ENCODE results near the gene COCH. TPM values are rescaled to one million over a fixed set of nuclear protein-coding genes. Genes with fewer than 3 reads are reported as not detected.

The COCH gene
- total RNA-seq, 1 experiment from 2014 or later: 4.2 TPM

DNA sequence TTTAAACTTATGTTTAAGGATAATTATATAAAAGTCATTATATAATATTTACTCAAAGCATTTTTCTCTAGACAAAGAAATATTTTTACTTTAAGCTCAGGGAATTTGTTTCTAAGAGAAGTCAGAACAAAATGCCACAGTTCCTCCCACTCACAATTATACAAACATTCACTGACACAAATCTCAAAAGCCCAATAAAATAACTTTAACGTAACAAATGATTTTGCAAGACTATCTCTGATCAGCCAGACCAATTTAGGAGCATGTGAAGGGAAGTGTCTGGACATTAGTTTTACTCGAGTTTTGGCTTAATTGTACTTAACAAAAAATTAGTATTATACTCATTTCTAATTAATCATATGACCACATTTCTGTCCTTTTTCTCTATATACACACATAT lies 41.2 kb downstream of the COCH start:
- Histone ChIP-seq H4K20me1 (ENCODE audit: low read length) (no peaks in the 10 kb centered on the region), H2AFZ (ENCODE audit: low read length) (no peak overlapping the region), H3F3A (ENCODE audit: low read length, unreplicated experiment) (no peaks in the 10 kb centered on the region), H3K4me2 (ENCODE audit: low read length) (no peak overlapping the region), H3K4me1 (ENCODE audit: insufficient read depth, low read length) (no peaks in the 10 kb centered on the region), H3K27ac (ENCODE audit: low read length) (no peak overlapping the region), H3K9me2 (replicated peaks; ENCODE audit: low read length) (no peaks in the 10 kb centered on the region), H3K36me3 (ENCODE audit: low read depth, low read length) (peaks cover 18% of the 10 kb centered on the region), H3K4me3 (ENCODE audit: low read length) (no peak overlapping the region), H3K27me3 (ENCODE audit: low read length) (no peaks in the 10 kb centered on the region), H3K9ac (ENCODE audit: low read length) (no peak overlapping the region), H3K9me3 (ENCODE audit: low read length) (no peaks in the 10 kb centered on the region), H3K79me2 (ENCODE audit: low read length) (no peaks in the 10 kb centered on the region)
- intact Hi-C loops (cut with micrococcal nuclease): no loop called here
- DNase-seq (no peak), ATAC-seq (no peak)
- BruUV-seq (replicated peaks): no TSS peak
- ChIA-PET POLR2A (ENCODE audit: unreplicated experiment) (no interaction called here), CTCF (interaction anchor here (0.5 to 0.6 kb wide), 2 partner anchors 9 to 17 kb away, joined by 3 read pairs; no protein-coding TSS in a partner anchor)
- TF ChIP-seq, protein P1, sequence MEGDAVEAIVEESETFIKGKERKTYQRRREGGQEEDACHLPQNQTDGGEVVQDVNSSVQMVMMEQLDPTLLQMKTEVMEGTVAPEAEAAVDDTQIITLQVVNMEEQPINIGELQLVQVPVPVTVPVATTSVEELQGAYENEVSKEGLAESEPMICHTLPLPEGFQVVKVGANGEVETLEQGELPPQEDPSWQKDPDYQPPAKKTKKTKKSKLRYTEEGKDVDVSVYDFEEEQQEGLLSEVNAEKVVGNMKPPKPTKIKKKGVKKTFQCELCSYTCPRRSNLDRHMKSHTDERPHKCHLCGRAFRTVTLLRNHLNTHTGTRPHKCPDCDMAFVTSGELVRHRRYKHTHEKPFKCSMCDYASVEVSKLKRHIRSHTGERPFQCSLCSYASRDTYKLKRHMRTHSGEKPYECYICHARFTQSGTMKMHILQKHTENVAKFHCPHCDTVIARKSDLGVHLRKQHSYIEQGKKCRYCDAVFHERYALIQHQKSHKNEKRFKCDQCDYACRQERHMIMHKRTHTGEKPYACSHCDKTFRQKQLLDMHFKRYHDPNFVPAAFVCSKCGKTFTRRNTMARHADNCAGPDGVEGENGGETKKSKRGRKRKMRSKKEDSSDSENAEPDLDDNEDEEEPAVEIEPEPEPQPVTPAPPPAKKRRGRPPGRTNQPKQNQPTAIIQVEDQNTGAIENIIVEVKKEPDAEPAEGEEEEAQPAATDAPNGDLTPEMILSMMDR (conservative IDR thresholded peaks at IDR 0.05; ENCODE audit: low read depth, low read length): no peak
- no peak for TF ChIP-seq EZH2phosphoT487 (IDR thresholded peaks at IDR 0.05; ENCODE audit: borderline replicate concordance, low read length)
- no peak for TF ChIP-seq EZH2 (IDR thresholded peaks at IDR 0.05; ENCODE audit: low read length, unreplicated experiment)

DNA sequence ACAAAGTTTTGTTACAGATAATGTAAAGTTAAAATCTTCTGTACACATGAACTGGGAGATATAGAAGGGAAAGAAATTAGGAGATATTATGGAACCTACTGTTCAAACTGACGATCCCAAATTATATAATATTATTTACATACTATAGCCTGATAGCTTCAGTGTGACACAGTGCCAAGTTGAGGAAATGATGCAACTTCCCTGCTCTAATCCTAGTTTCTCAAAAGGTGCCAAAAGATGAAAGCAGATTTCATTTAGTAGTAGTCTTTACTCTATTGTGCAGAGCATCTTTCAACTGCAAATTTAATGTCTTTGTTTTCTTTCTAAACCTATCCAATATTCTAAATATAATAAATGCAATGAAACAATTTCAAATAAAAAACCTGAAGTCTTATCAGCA lies 46.9 kb downstream of the COCH start:
- intact Hi-C loops (cut with micrococcal nuclease): no loop called here
- Histone ChIP-seq H3K4me3 (ENCODE audit: low read length) (no peak overlapping the region), H3F3A (ENCODE audit: low read length, unreplicated experiment) (no peaks in the 10 kb centered on the region), H3K9me2 (replicated peaks; ENCODE audit: low read length) (no peaks in the 10 kb centered on the region), H3K27ac (ENCODE audit: low read length) (no peak overlapping the region), H3K79me2 (ENCODE audit: low read length) (no peaks in the 10 kb centered on the region), H3K4me2 (ENCODE audit: low read length) (no peak overlapping the region), H2AFZ (ENCODE audit: low read length) (no peak overlapping the region), H3K4me1 (ENCODE audit: insufficient read depth, low read length) (no peaks in the 10 kb centered on the region), H3K9ac (ENCODE audit: low read length) (no peak overlapping the region), H3K36me3 (ENCODE audit: low read depth, low read length) (peaks cover 15% of the 10 kb centered on the region), H3K27me3 (ENCODE audit: low read length) (no peaks in the 10 kb centered on the region), H4K20me1 (ENCODE audit: low read length) (no peaks in the 10 kb centered on the region), H3K9me3 (ENCODE audit: low read length) (no peaks in the 10 kb centered on the region)
- ChIA-PET POLR2A (ENCODE audit: unreplicated experiment) (no interaction called here), CTCF (no interaction called here)
- DNase-seq (no peak), ATAC-seq (no peak)
- BruUV-seq (replicated peaks): no TSS peak
- TF ChIP-seq EZH2 (IDR thresholded peaks at IDR 0.05; ENCODE audit: low read length, unreplicated experiment): no peak
- TF ChIP-seq EZH2phosphoT487 (IDR thresholded peaks at IDR 0.05; ENCODE audit: borderline replicate concordance, low read length): no peak
- TF ChIP-seq, protein P1 (conservative IDR thresholded peaks at IDR 0.05; ENCODE audit: low read depth, low read length): no peak

DNA sequence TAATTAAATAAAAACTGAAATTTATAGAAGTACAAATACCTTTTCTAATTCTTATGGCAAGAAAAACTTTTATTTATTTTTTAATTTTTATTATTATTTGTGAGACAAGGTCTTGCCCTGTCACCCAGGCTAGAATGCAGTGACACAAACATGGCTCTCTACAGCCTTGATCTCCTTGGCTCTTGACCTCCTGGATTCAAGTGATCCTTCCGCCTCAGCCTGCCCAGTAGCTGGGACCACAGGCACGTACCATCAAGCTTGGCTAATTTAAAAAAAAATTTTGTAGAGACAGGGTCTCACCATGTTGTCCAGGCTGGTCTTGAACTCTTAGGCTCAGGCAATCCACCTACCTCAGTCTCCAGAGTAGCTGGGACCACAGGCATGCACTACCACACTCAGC lies 47.4 kb downstream of the COCH start:
- Histone ChIP-seq H3K27ac (ENCODE audit: low read length) (no peak overlapping the region), H3K4me3 (ENCODE audit: low read length) (no peak overlapping the region), H3K4me2 (ENCODE audit: low read length) (no peak overlapping the region), H2AFZ (ENCODE audit: low read length) (no peak overlapping the region), H4K20me1 (ENCODE audit: low read length) (no peaks in the 10 kb centered on the region), H3K27me3 (ENCODE audit: low read length) (no peaks in the 10 kb centered on the region), H3K9me2 (replicated peaks; ENCODE audit: low read length) (no peaks in the 10 kb centered on the region), H3K36me3 (ENCODE audit: low read depth, low read length) (peaks cover 15% of the 10 kb centered on the region), H3K9ac (ENCODE audit: low read length) (no peak overlapping the region), H3K4me1 (ENCODE audit: insufficient read depth, low read length) (no peaks in the 10 kb centered on the region), H3K9me3 (ENCODE audit: low read length) (no peaks in the 10 kb centered on the region), H3F3A (ENCODE audit: low read length, unreplicated experiment) (no peaks in the 10 kb centered on the region), H3K79me2 (ENCODE audit: low read length) (no peaks in the 10 kb centered on the region)
- TF ChIP-seq, protein P1 (conservative IDR thresholded peaks at IDR 0.05; ENCODE audit: low read depth, low read length): no peak
- no peak for TF ChIP-seq EZH2 (IDR thresholded peaks at IDR 0.05; ENCODE audit: low read length, unreplicated experiment)
- TF ChIP-seq EZH2phosphoT487 (IDR thresholded peaks at IDR 0.05; ENCODE audit: borderline replicate concordance, low read length): no peak
- DNase-seq: no peak
- ATAC-seq: no peak
- ChIA-PET CTCF (no interaction called here), POLR2A (ENCODE audit: unreplicated experiment) (interaction anchor here (0.6 kb wide), 2 partner anchors 48 to 201 kb away, joined by 3 to 7 read pairs; no protein-coding TSS in a partner anchor)
- intact Hi-C loops (cut with micrococcal nuclease): no loop called here
- BruUV-seq (replicated peaks): no TSS peak
